ENCODE results near the gene KIAA0825. TPM values are rescaled to one million over a fixed set of nuclear protein-coding genes. Genes with fewer than 3 reads are reported as not detected.

KIAA0825 gene
- total RNA-seq, 1 donor from 2014 or later: 5.0 TPM

GRCh38 chr5:94445726-94446125, 172.7 kb downstream of the KIAA0825 start:
- no peaks in the 10 kb centered on the region for H3K4me1 Mint-ChIP-seq (ENCODE audit: unreplicated experiment)

GRCh38 chr5:94442991-94443390, 175.4 kb downstream of the KIAA0825 start:
- DNase-seq (ENCODE audit: extremely low spot score, unreplicated experiment): no peak
- Mint-ChIP-seq H3K4me3 (ENCODE audit: unreplicated experiment) (no peak overlapping the region), H3K9me3 (ENCODE audit: unreplicated experiment) (no peaks in the 10 kb centered on the region), H3K36me3 (ENCODE audit: unreplicated experiment) (no peaks in the 10 kb centered on the region), H3K27ac (ENCODE audit: unreplicated experiment) (no peak overlapping the region), H3K27me3 (ENCODE audit: unreplicated experiment) (no peaks in the 10 kb centered on the region), H3K4me1 (ENCODE audit: unreplicated experiment) (no peaks in the 10 kb centered on the region)
- TF ChIP-seq CTCF (IDR thresholded peaks at IDR 0.05): no peak

More at GRCh38 chr5:94445726-94446125, 172.7 kb downstream of the KIAA0825 start:
- H3K4me3 Mint-ChIP-seq (ENCODE audit: unreplicated experiment): no peak overlapping the region
- no peak for DNase-seq (ENCODE audit: extremely low spot score, unreplicated experiment)
- no peak for TF ChIP-seq CTCF (IDR thresholded peaks at IDR 0.05)
- no peaks in the 10 kb centered on the region for H3K36me3 Mint-ChIP-seq (ENCODE audit: unreplicated experiment)
- H3K27me3 Mint-ChIP-seq (ENCODE audit: unreplicated experiment): no peaks in the 10 kb centered on the region
- no peaks in the 10 kb centered on the region for H3K9me3 Mint-ChIP-seq (ENCODE audit: unreplicated experiment)
- no peak overlapping the region for H3K27ac Mint-ChIP-seq (ENCODE audit: unreplicated experiment)

- TF ChIP-seq CTCF (IDR thresholded peaks at IDR 0.05): no peak
- no peak overlapping the region for H3K4me3 Mint-ChIP-seq (ENCODE audit: unreplicated experiment)
- DNase-seq (ENCODE audit: extremely low spot score, unreplicated experiment): no peak
- no peak overlapping the region for H3K27ac Mint-ChIP-seq (ENCODE audit: unreplicated experiment)
- no peaks in the 10 kb centered on the region for H3K27me3 Mint-ChIP-seq (ENCODE audit: unreplicated experiment)
- no peaks in the 10 kb centered on the region for H3K4me1 Mint-ChIP-seq (ENCODE audit: unreplicated experiment)
- H3K36me3 Mint-ChIP-seq (ENCODE audit: unreplicated experiment): no peaks in the 10 kb centered on the region
- no peaks in the 10 kb centered on the region for H3K9me3 Mint-ChIP-seq (ENCODE audit: unreplicated experiment)
Observed at GRCh38 chr5:94442076-94442475, 176.3 kb downstream of the KIAA0825 start.

GRCh38 chr5:94440015-94440414, 178.4 kb downstream of the KIAA0825 start:
- Mint-ChIP-seq H3K4me3 (ENCODE audit: unreplicated experiment) (no peak overlapping the region), H3K36me3 (ENCODE audit: unreplicated experiment) (no peaks in the 10 kb centered on the region), H3K27ac (ENCODE audit: unreplicated experiment) (no peak overlapping the region), H3K4me1 (ENCODE audit: unreplicated experiment) (no peaks in the 10 kb centered on the region), H3K27me3 (ENCODE audit: unreplicated experiment) (no peaks in the 10 kb centered on the region), H3K9me3 (ENCODE audit: unreplicated experiment) (no peaks in the 10 kb centered on the region)
- TF ChIP-seq CTCF (IDR thresholded peaks at IDR 0.05): no peak
- no peak for DNase-seq (ENCODE audit: extremely low spot score, unreplicated experiment)

GRCh38 chr5:94433397-94434163, 184.8 kb downstream of the KIAA0825 start:
- no peaks in the 10 kb centered on the region for H3K27me3 Mint-ChIP-seq (ENCODE audit: unreplicated experiment)
- no peaks in the 10 kb centered on the region for H3K4me1 Mint-ChIP-seq (ENCODE audit: unreplicated experiment)
- peaks cover 7% of the 10 kb centered on the region for H3K9me3 Mint-ChIP-seq (ENCODE audit: unreplicated experiment)
- H3K36me3 Mint-ChIP-seq (ENCODE audit: unreplicated experiment): no peaks in the 10 kb centered on the region
- DNase-seq (ENCODE audit: extremely low spot score, unreplicated experiment): no peak
- H3K4me3 Mint-ChIP-seq (ENCODE audit: unreplicated experiment): no peak overlapping the region
- TF ChIP-seq CTCF (IDR thresholded peaks at IDR 0.05): no peak
- no peak overlapping the region for H3K27ac Mint-ChIP-seq (ENCODE audit: unreplicated experiment)

Measured in osteocyte (in vitro differentiated cells).